GM12891 (cell line): ENCODE data around the gene CNTNAP5.

Source experiments
- PAX5 ChIP-seq: IDR thresholded peaks from 2 replicates; pipeline ENCODE4 v1.6.1; 2011; ENCODE audit warnings: low read length, moderate library complexity, mild to moderate bottlenecking; ENCODE audit not compliant: insufficient read depth, severe bottlenecking
- POLR2A ChIP-seq: IDR thresholded peaks from 2 replicates; pipeline ENCODE4 v1.6.1; 2011; ENCODE audit warnings: low read depth, low read length, control low read depth
- POLR2AphosphoS5 ChIP-seq: IDR thresholded peaks from 2 replicates; pipeline ENCODE4 v1.6.1; 2011; ENCODE audit warnings: low read depth, low read length, control low read depth
- POU2F2 ChIP-seq: IDR thresholded peaks from 2 replicates; pipeline ENCODE4 v1.6.1; 2011; ENCODE audit warnings: low read depth, mild to moderate bottlenecking, control low read depth, low read length, moderate library complexity
- SPI1 ChIP-seq: IDR thresholded peaks from 2 replicates; pipeline ENCODE4 v1.6.1; 2011; ENCODE audit warnings: low read depth, low read length, control low read depth
- TAF1 ChIP-seq: IDR thresholded peaks from 2 replicates; pipeline ENCODE4 v1.6.1; 2011; ENCODE audit warnings: low read depth, low read length, control low read depth

DNA sequence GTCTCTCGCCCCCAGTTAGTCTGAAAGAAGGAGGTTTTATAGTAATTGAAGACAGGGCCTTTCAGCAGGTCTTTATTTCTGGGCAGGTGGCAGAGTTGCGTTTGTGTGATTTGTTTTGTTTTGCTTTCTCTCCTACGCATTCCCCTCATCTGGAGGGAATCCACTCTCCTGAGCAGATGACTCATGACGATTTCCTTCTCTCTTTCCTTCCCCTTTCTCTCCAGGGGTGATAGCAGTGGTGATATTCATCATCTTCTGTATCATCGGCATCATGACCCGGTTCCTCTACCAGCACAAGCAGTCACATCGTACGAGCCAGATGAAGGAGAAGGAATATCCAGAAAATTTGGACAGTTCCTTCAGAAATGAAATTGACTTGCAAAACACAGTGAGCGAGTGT lies 888.8 kb downstream of the CNTNAP5 start:
- TF ChIP-seq TAF1 (no peak), POLR2AphosphoS5 (no peak), POLR2A (no peak), PAX5 (no peak), SPI1 (no peak), POU2F2 (no peak)
